GM21737 (cell line): ENCODE measurements around the gene ALB.
"Not testable (repeated sequence)": the region's sequence is repeated elsewhere in the genome, so short reads cannot be mapped to it uniquely, and the experiment has no call there.

Source experiments
- ATAC-seq: cut with Tn5 transposase; IDR thresholded peaks from one replicate; pipeline ENCODE4 v1.9.1; 2021; ENCODE audit warnings: mild to moderate bottlenecking, moderate library complexity; ENCODE audit not compliant: unreplicated experiment

The ALB gene

GRCh38 chr4:73404042-73404441, at the start of gene ALB:
ALB (plus strand) TSS chr4:73404287; CDS start chr4:73404328, 41 bp downstream.
- no peak for ATAC-seq

- not testable (repeated sequence) for ATAC-seq
These were observed 46.9 kb upstream of the ALB start for GRCh38 chr4:73357174-73357573.

- not testable (repeated sequence) for ATAC-seq
These were observed 34.4 kb upstream of the ALB start for GRCh38 chr4:73369506-73370199.

GRCh38 chr4:73375328-73375741, 28.8 kb upstream of the ALB start:
- ATAC-seq, result no peak

GRCh38 chr4:73376251-73376650, 27.8 kb upstream of the ALB start:
- no peak for ATAC-seq

GRCh38 chr4:73376976-73377375, 27.1 kb upstream of the ALB start:
- no peak for ATAC-seq

- no peak for ATAC-seq
These were observed 25.2 kb upstream of the ALB start for GRCh38 chr4:73378887-73379286.

- ATAC-seq, result no peak
These were observed 24.1 kb upstream of the ALB start for GRCh38 chr4:73379946-73380345.

- ATAC-seq, result no peak
These were observed 22.9 kb upstream of the ALB start for GRCh38 chr4:73381214-73381613.

GRCh38 chr4:73383452-73383851, 20.6 kb upstream of the ALB start:
- no peak for ATAC-seq

GRCh38 chr4:73387552-73387951, 16.5 kb upstream of the ALB start:
- no peak for ATAC-seq

GRCh38 chr4:73388887-73389286, 15.2 kb upstream of the ALB start:
- ATAC-seq, result no peak

GRCh38 chr4:73389663-73390062, 14.4 kb upstream of the ALB start:
- ATAC-seq, result not testable (repeated sequence)

- no peak for ATAC-seq
These were observed 12.3 kb upstream of the ALB start for GRCh38 chr4:73391774-73392173.

- no peak for ATAC-seq
These were observed 11.2 kb upstream of the ALB start for GRCh38 chr4:73392936-73393335.

GRCh38 chr4:73396304-73396703, 7.8 kb upstream of the ALB start:
- ATAC-seq, result no peak

- ATAC-seq, result no peak
These were observed 6.8 kb upstream of the ALB start for GRCh38 chr4:73396993-73397972.

GRCh38 chr4:73401412-73401811, 2.7 kb upstream of the ALB start:
- ATAC-seq, result no peak

GRCh38 chr4:73404457-73404856, 370 bp downstream of the ALB start:
- ATAC-seq, result no peak

GRCh38 chr4:73405138-73405537, 1.1 kb downstream of the ALB start:
- ATAC-seq, result no peak

- ATAC-seq, result no peak
These were observed 2.4 kb downstream of the ALB start for GRCh38 chr4:73406548-73406875.

GRCh38 chr4:73407227-73407673, 3.2 kb downstream of the ALB start:
- ATAC-seq, result no peak
